Keratinocyte (primary cell): ENCODE data around the gene KMT5B. TPM values are rescaled to one million over a fixed set of nuclear protein-coding genes. Genes with fewer than 3 reads are reported as not detected.

ENCODE experiments used
- DNase-seq: peaks from one replicate; pipeline ENCODE4 v3.0.0-alpha.2; 2011; ENCODE audit warnings: low read depth, missing footprints, low spot score
- FAIRE-seq: peaks from 2 replicates; lab custom pipeline; 2011; peaks lifted over from hg19 to GRCh38; lab: Jason Lieb, UNC
- H2AFZ ChIP-seq: 2 replicates; pipeline ENCODE4 v1.6.0; 2012; ENCODE audit warnings: low read length, control low read depth, inconsistent platforms; ENCODE audit not compliant: control insufficient read depth
- H3K27ac ChIP-seq: 2 replicates; pipeline ENCODE4 v1.5.1; 2011; ENCODE audit warnings: low read length; ENCODE audit not compliant: control insufficient read depth, insufficient read depth
- H3K27me3 ChIP-seq: 3 replicates; pipeline ENCODE4 v1.6.0; 2011; ENCODE audit warnings: low read length; ENCODE audit not compliant: control insufficient read depth, insufficient read depth; ENCODE audit errors: extremely low read depth
- H3K36me3 ChIP-seq, 2 experiments: 2 replicates in 1 of 2; 3 replicates in 1 of 2; pipeline ENCODE4 v1.5.1; 2011; ENCODE audit warnings: low read length in 2 of 2, mild to moderate bottlenecking in 1 of 2; ENCODE audit not compliant: control insufficient read depth in 2 of 2, insufficient read depth in 2 of 2; ENCODE audit errors: extremely low read depth in 1 of 2
- H3K4me1 ChIP-seq: 3 replicates; pipeline ENCODE4 v1.5.1; 2011; ENCODE audit warnings: low read length; ENCODE audit not compliant: control insufficient read depth, insufficient read depth; ENCODE audit errors: extremely low read depth
- H3K4me2 ChIP-seq: 3 replicates; pipeline ENCODE4 v1.6.0; 2011; ENCODE audit warnings: low read depth, low read length; ENCODE audit not compliant: control insufficient read depth, insufficient read depth; ENCODE audit errors: extremely low read depth
- H3K4me3 ChIP-seq, 3 experiments: fragments of 200-600 bp in 1 of 3; sonication (generic) in 1 of 3; 2 replicates in 2 of 3; 3 replicates in 1 of 3; pipeline ENCODE4 v1.5.1; 2011 to 2016; ENCODE audit warnings: low read length in 3 of 3, mild to moderate bottlenecking in 3 of 3, control low read depth in 2 of 3, inconsistent platforms in 1 of 3, low read depth in 1 of 3, mixed read lengths in 1 of 3, mixed run types in 1 of 3, moderate library complexity in 1 of 3; ENCODE audit not compliant: control insufficient read depth in 2 of 3, insufficient read depth in 2 of 3; ENCODE audit errors: extremely low read depth in 1 of 3
- H3K79me2 ChIP-seq: 2 replicates; pipeline ENCODE4 v1.6.0; 2012; ENCODE audit warnings: low read length; ENCODE audit not compliant: control insufficient read depth, insufficient read depth
- H3K9ac ChIP-seq: 3 replicates; pipeline ENCODE4 v1.6.0; 2011; ENCODE audit warnings: low read length; ENCODE audit not compliant: control insufficient read depth, insufficient read depth; ENCODE audit errors: extremely low read depth
- H3K9me1 ChIP-seq: 3 replicates; pipeline ENCODE4 v1.6.0; 2011; ENCODE audit warnings: low read length; ENCODE audit not compliant: control insufficient read depth, insufficient read depth; ENCODE audit errors: extremely low read depth
- H3K9me3 ChIP-seq: 2 replicates; pipeline ENCODE4 v1.5.1; 2012; ENCODE audit warnings: low read depth, low read length; ENCODE audit not compliant: control insufficient read depth
- H4K20me1 ChIP-seq: 3 replicates; pipeline ENCODE4 v1.6.0; 2011; ENCODE audit warnings: low read length; ENCODE audit not compliant: control insufficient read depth, insufficient read depth; ENCODE audit errors: extremely low read depth
- CTCF ChIP-seq, 3 experiments: IDR thresholded peaks in 1 of 3; conservative IDR thresholded peaks in 1 of 3; optimal IDR thresholded peaks in 1 of 3; 2 replicates in 2 of 3; 3 replicates in 1 of 3; pipeline versions ENCODE3 to v1.5.1; 2011; ENCODE audit warnings: low read length in 3 of 3, mild to moderate bottlenecking in 3 of 3, moderate library complexity in 2 of 3, control low read depth in 1 of 3, inconsistent platforms in 1 of 3; ENCODE audit not compliant: insufficient read depth in 2 of 3; ENCODE audit errors: extremely low read depth in 1 of 3
- EZH2 ChIP-seq: IDR thresholded peaks from one replicate; pipeline ENCODE4 v1.6.1; 2012; ENCODE audit warnings: inconsistent platforms, mild to moderate bottlenecking, low read length, moderate library complexity
- dilution Hi-C: fragments of 300-500 bp; cut with MboI; formaldehyde crosslinking; loops from one replicate; pipeline ENCODE4 v1.7.0; 2020; ENCODE audit warnings: low sequenced_read_pairs; ENCODE audit not compliant: extremely low pct_ligation_motif_present
- polyA plus RNA-seq, 5 experiments: library from polyadenylated mRNA; depleted of rRNA in 3 of 5; stranded (reverse) in 3 of 5; stranded (forward) in 1 of 5; unstranded in 1 of 5; fragments of >200 nt; gene quantifications; 1 replicate in 1 of 5; 2 replicates in 3 of 5; 3 replicates in 1 of 5; pipeline versions ENCODE4 v1.2.1 to v1.2.3, GENCODE V29; 2011 to 2012; ENCODE audit warnings: missing spikeins in 2 of 5, low read depth in 1 of 5, low replicate concordance in 1 of 5

Gene KMT5B
- polyA plus RNA-seq, 1 donor (not counting 4 experiments of a cell fraction or from before 2014, with no cell fraction given): 17.2 TPM

GRCh38 chr11:68145120-68145866 is 67.8 kb downstream of the KMT5B start:
- H3K9me1 ChIP-seq: no peaks in the 10 kb centered on the region
- H3K9ac ChIP-seq: no peak overlapping the region
- no peaks in the 10 kb centered on the region for H3K9me3 ChIP-seq
- TF ChIP-seq EZH2 (no peak), CTCF (optimal IDR thresholded peaks at IDR 0.05 in 1 of 3, IDR thresholded peaks at IDR 0.05 in 1 of 3, conservative IDR thresholded peaks at IDR 0.05 in 1 of 3; ENCODE audit: extremely low read depth in 1 of 3, insufficient read depth in 2 of 3, low read length in 3 of 3) (no peak)
- no peak overlapping the region for H3K27ac ChIP-seq
- dilution Hi-C loops: no loop called here
- H2AFZ ChIP-seq: no peak overlapping the region
- no peak overlapping the region for H3K4me3 ChIP-seq
- no peaks in the 10 kb centered on the region for H3K79me2 ChIP-seq
- H3K4me2 ChIP-seq: no peak overlapping the region
- H3K36me3 ChIP-seq: no peaks in the 10 kb centered on the region
- peaks cover 3% of the 10 kb centered on the region for H3K27me3 ChIP-seq
- FAIRE-seq: no peak
- DNase-seq: no peak
- peaks cover 3% of the 10 kb centered on the region for H3K4me1 ChIP-seq
- no peaks in the 10 kb centered on the region for H4K20me1 ChIP-seq

GRCh38 chr11:68143310-68143689 is 69.8 kb downstream of the KMT5B start:
- DNase-seq (no peak), FAIRE-seq (no peak)
- H3K9me1 ChIP-seq: no peaks in the 10 kb centered on the region
- no peaks in the 10 kb centered on the region for H3K9me3 ChIP-seq
- H3K4me2 ChIP-seq: no peak overlapping the region
- H3K4me1 ChIP-seq: no peaks in the 10 kb centered on the region
- no peak overlapping the region for H3K9ac ChIP-seq
- H3K4me3 ChIP-seq: no peak overlapping the region
- H3K36me3 ChIP-seq: no peaks in the 10 kb centered on the region
- H3K79me2 ChIP-seq: no peaks in the 10 kb centered on the region
- H3K27ac ChIP-seq: no peak overlapping the region
- TF ChIP-seq EZH2 (no peak), CTCF (optimal IDR thresholded peaks at IDR 0.05 in 1 of 3, IDR thresholded peaks at IDR 0.05 in 1 of 3, conservative IDR thresholded peaks at IDR 0.05 in 1 of 3; ENCODE audit: extremely low read depth in 1 of 3, insufficient read depth in 2 of 3, low read length in 3 of 3) (no peak)
- H4K20me1 ChIP-seq: no peaks in the 10 kb centered on the region
- H3K27me3 ChIP-seq: peaks cover 4% of the 10 kb centered on the region
- dilution Hi-C loops: no loop called here
- H2AFZ ChIP-seq: no peak overlapping the region
